OCI-LY7 (cell line): ENCODE data around the gene TP63. TPM values are rescaled to one million over a fixed set of nuclear protein-coding genes. Genes with fewer than 3 reads are reported as not detected.

Experiments used
- BruUV-seq: library from RNA; stranded (reverse); fragments of 400-500 nt; replicated peaks from 2 replicates; lab custom pipeline; 2021; lab: Mats Ljungman, UMichigan
- CTCF ChIA-PET: fragments of 300-600 bp; sonication (Branson Sonifier 250); formaldehyde crosslinking; loops from one replicate; lab custom pipeline; 2022; ENCODE audit warnings: antibody characterized with exemption; ENCODE audit not compliant: unreplicated experiment; lab: Charles Lee
- POLR2A ChIA-PET: fragments of 300-600 bp; sonication (Branson Sonifier 250); formaldehyde crosslinking; loops from one replicate; lab custom pipeline; 2022; ENCODE audit warnings: antibody characterized with exemption; lab: Charles Lee
- DNase-seq: peaks from one replicate; pipeline ENCODE4 v3.0.0-alpha.2; 2015; ENCODE audit warnings: low spot score
- H2AFZ ChIP-seq: fragments of 200-600 bp; sonication (generic), shearing (Covaris generic); 2 replicates; pipeline ENCODE4 v1.6.1; 2014; ENCODE audit warnings: mild to moderate bottlenecking, antibody characterized with exemption, low read length, moderate library complexity
- H3K27ac ChIP-seq: fragments of 200-600 bp; sonication (generic); 2 replicates; pipeline ENCODE4 v1.5.1; 2014; ENCODE audit warnings: mixed run types, low read depth, mild to moderate bottlenecking, moderate library complexity, low read length, inconsistent platforms; ENCODE audit not compliant: poor library complexity, severe bottlenecking
- H3K36me3 ChIP-seq: fragments of 200-600 bp; sonication (generic); 2 replicates; pipeline ENCODE4 v1.6.1; 2014; ENCODE audit warnings: mild to moderate bottlenecking, antibody characterized with exemption, low read length, moderate library complexity, mixed read lengths; ENCODE audit not compliant: insufficient read depth
- H3K4me1 ChIP-seq: fragments of 200-600 bp; sonication (generic); 2 replicates; pipeline ENCODE4 v1.5.1; 2014; ENCODE audit warnings: mild to moderate bottlenecking, low read length; ENCODE audit not compliant: insufficient read depth, poor library complexity, severe bottlenecking
- H3K4me2 ChIP-seq: fragments of 200-600 bp; sonication (generic); 2 replicates; pipeline ENCODE4 v1.6.1; 2014; ENCODE audit warnings: mild to moderate bottlenecking, low read length
- H3K4me3 ChIP-seq: fragments of 200-600 bp; sonication (generic); 2 replicates; pipeline ENCODE4 v1.5.1; 2014; ENCODE audit warnings: mild to moderate bottlenecking, low read depth, low read length; ENCODE audit not compliant: poor library complexity, severe bottlenecking
- H3K79me2 ChIP-seq: fragments of 200-600 bp; sonication (generic); 2 replicates; pipeline ENCODE4 v1.6.1; 2016; ENCODE audit warnings: low read depth, mild to moderate bottlenecking, low read length, moderate library complexity, mixed read lengths; ENCODE audit not compliant: insufficient read depth
- H3K9me2 ChIP-seq: fragments of 200-600 bp; sonication (generic); 2 replicates; pipeline ENCODE4 v1.6.1; 2016; ENCODE audit warnings: mild to moderate bottlenecking, low read length, mixed read lengths; ENCODE audit not compliant: insufficient read depth
- H3K9me3 ChIP-seq: fragments of 200-600 bp; sonication (generic); 2 replicates; pipeline ENCODE4 v1.6.1; 2014; ENCODE audit warnings: mild to moderate bottlenecking, mixed run types, low read length, mixed read lengths
- H4K20me1 ChIP-seq: fragments of 200-600 bp; sonication (generic); 2 replicates; pipeline ENCODE4 v1.6.1; 2014; ENCODE audit warnings: mild to moderate bottlenecking, antibody characterized with exemption, low read length, moderate library complexity, mixed read lengths; ENCODE audit not compliant: insufficient read depth
- EZH2phosphoT487 ChIP-seq: fragments of 200-600 bp; sonication (generic); IDR thresholded peaks from 2 replicates; pipeline ENCODE4 v1.6.1; 2018; ENCODE audit warnings: low read depth, borderline replicate concordance, mild to moderate bottlenecking, mixed run types, antibody characterized with exemption, low read length, moderate library complexity, mixed read lengths
- intact Hi-C: fragments of 100-400 bp; cut with micrococcal nuclease; formaldehyde crosslinking; loops from one replicate; pipeline ENCODE4 v1.10.0; 2022; ENCODE audit not compliant: unreplicated experiment
- total RNA-seq, 2 experiments: library from RNA; depleted of rRNA in 1 of 2; stranded (reverse); fragments of >200 nt in 1 of 2; shearing (Covaris generic) in 1 of 2; gene quantifications; 2 replicates each; pipeline ENCODE4 v1.2.3, GENCODE V29; 2014 to 2022
- TF ChIP-seq, protein P1 (sequence below): fragments of 200-600 bp; sonication (generic); conservative IDR thresholded peaks from 2 replicates; pipeline ENCODE4 v1.5.1; 2014; ENCODE audit warnings: mild to moderate bottlenecking, antibody characterized with exemption, low read length, moderate library complexity, mixed read lengths

The TP63 gene
- total RNA-seq, 2 experiments from 2014 or later: 0.16 to 1.1 TPM

DNA sequence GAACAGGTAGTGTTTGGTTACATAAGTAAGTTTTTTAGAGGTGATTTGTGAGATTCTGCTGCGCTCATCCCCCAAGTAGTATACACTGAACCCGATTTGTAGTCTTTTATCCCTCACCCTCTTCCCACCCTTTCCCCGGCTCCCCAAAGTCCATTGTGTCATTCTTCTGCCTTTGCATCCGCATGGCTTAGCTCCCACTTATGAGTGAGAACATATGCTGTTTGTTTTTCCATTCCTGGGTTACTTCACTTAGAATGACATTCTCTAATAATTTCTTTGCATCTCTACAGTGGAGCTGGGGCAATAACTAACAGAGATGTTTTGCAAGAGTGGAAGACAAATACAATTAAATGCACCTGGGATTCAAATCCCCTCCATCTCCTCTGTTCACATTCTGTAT is 93.2 kb downstream of the TP63 start:
- Histone ChIP-seq H3K9me2 (no peaks in the 10 kb centered on the region), H3K4me3 (no peak overlapping the region), H2AFZ (no peak overlapping the region), H3K9me3 (no peaks in the 10 kb centered on the region), H3K4me2 (no peak overlapping the region), H4K20me1 (no peaks in the 10 kb centered on the region), H3K36me3 (no peaks in the 10 kb centered on the region), H3K27ac (no peak overlapping the region), H3K4me1 (no peaks in the 10 kb centered on the region), H3K79me2 (no peaks in the 10 kb centered on the region)
- no TSS peak for BruUV-seq
- CTCF ChIA-PET: no interaction called here
- DNase-seq: no peak
- TF ChIP-seq EZH2phosphoT487: no peak
- TF ChIP-seq, protein P1, sequence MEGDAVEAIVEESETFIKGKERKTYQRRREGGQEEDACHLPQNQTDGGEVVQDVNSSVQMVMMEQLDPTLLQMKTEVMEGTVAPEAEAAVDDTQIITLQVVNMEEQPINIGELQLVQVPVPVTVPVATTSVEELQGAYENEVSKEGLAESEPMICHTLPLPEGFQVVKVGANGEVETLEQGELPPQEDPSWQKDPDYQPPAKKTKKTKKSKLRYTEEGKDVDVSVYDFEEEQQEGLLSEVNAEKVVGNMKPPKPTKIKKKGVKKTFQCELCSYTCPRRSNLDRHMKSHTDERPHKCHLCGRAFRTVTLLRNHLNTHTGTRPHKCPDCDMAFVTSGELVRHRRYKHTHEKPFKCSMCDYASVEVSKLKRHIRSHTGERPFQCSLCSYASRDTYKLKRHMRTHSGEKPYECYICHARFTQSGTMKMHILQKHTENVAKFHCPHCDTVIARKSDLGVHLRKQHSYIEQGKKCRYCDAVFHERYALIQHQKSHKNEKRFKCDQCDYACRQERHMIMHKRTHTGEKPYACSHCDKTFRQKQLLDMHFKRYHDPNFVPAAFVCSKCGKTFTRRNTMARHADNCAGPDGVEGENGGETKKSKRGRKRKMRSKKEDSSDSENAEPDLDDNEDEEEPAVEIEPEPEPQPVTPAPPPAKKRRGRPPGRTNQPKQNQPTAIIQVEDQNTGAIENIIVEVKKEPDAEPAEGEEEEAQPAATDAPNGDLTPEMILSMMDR: no peak
- intact Hi-C loops: no loop called here
- POLR2A ChIA-PET: no interaction called here

DNA sequence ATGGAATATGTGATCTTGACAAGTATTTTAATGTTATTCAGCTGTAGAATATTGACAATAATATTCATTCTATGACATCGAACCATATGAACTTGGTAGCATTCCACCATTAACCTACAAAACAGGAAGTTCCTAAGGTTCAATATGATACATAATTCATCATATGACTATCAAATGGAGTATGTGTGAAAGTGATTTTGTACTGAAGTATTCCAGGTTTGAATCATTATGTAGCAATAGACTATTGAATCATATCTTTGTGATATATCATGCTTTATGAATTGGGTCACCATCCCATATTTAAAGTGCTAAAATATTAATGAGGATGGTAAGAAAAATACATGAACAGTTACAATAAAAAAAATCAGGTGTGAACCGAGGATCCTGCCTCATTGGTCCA is 95.1 kb downstream of the TP63 start:
- Histone ChIP-seq H3K36me3 (no peaks in the 10 kb centered on the region), H2AFZ (no peak overlapping the region), H3K79me2 (no peaks in the 10 kb centered on the region), H3K9me2 (no peaks in the 10 kb centered on the region), H3K4me1 (no peaks in the 10 kb centered on the region), H4K20me1 (no peaks in the 10 kb centered on the region), H3K4me3 (no peak overlapping the region), H3K4me2 (no peak overlapping the region), H3K27ac (no peak overlapping the region), H3K9me3 (no peaks in the 10 kb centered on the region)
- ChIA-PET CTCF (no interaction called here), POLR2A (no interaction called here)
- intact Hi-C loops: no loop called here
- TF ChIP-seq EZH2phosphoT487: no peak
- TF ChIP-seq, protein P1: no peak
- BruUV-seq: no TSS peak
- DNase-seq: no peak

DNA sequence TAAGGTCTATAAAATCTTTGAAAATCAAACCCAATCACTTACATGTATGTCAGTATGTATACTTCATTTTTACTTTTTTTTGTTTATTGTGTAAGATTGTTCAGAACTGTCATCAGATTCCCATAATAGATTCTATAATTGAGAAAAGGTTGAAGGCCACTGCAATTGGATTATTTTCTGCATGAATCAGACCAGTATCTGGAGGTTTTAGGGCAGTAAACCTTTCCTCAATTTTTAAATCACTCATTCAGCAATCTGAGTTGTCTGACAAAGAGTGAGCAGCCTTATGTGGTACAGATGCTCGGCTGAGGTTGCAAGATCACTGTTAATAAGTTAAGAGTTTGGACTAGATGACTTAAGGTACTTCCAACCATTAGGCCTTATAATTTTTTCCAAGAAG is 96.0 kb downstream of the TP63 start:
- no peak overlapping the region for H2AFZ ChIP-seq
- no peak overlapping the region for H3K4me3 ChIP-seq
- no peaks in the 10 kb centered on the region for H3K4me1 ChIP-seq
- H3K9me2 ChIP-seq: no peaks in the 10 kb centered on the region
- BruUV-seq: no TSS peak
- no peaks in the 10 kb centered on the region for H3K36me3 ChIP-seq
- H3K4me2 ChIP-seq: no peak overlapping the region
- H4K20me1 ChIP-seq: no peaks in the 10 kb centered on the region
- no peaks in the 10 kb centered on the region for H3K79me2 ChIP-seq
- ChIA-PET POLR2A (no interaction called here), CTCF (no interaction called here)
- no peak for DNase-seq
- no peak overlapping the region for H3K27ac ChIP-seq
- intact Hi-C loops: no loop called here
- TF ChIP-seq, protein P1: no peak
- TF ChIP-seq EZH2phosphoT487: no peak
- H3K9me3 ChIP-seq: no peaks in the 10 kb centered on the region
